ENCODE results near the gene PCDH15.

The PCDH15 gene

GRCh38 chr10:53846809-53847208 is 954.2 kb downstream of the PCDH15 start:
- DNase-seq (ENCODE audit: low spot score), result no peak

DNA sequence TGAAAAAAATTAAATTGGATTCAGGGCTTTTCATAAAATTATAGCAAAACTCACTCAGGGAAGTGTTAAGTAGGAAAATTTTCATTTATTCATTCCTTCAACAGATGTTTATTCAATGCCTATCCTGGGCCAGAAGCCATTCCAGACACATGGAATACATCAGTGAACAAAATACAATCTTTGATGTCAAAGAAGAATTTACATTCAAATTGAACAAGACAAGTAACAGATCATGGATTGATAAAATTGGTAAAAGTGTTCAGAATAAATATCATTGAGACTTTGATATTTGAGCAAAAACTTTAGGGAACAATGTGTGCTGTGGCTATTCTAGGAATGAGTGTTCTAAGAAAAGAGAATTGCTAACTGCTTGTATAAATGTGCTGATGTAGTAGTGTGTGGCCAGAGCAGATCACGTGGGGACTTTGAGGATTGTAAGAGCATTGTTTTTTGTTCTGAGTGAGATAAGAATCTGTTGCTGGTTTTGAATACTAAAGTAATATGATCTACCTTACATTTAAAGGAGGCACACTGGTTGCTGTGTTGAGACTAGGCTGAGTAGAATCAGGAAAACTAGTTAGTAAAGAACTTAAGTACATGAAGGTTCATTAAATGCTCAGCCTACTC is 957.2 kb downstream of the PCDH15 start:
- DNase-seq (ENCODE audit: low spot score), result peak; percentile 75

- DNase-seq (ENCODE audit: low spot score), result no peak
These were observed 959.4 kb downstream of the PCDH15 start for GRCh38 chr10:53841483-53842145.

- DNase-seq (ENCODE audit: low spot score), result no peak
These were observed 960.4 kb downstream of the PCDH15 start for GRCh38 chr10:53840653-53841052.

DNA sequence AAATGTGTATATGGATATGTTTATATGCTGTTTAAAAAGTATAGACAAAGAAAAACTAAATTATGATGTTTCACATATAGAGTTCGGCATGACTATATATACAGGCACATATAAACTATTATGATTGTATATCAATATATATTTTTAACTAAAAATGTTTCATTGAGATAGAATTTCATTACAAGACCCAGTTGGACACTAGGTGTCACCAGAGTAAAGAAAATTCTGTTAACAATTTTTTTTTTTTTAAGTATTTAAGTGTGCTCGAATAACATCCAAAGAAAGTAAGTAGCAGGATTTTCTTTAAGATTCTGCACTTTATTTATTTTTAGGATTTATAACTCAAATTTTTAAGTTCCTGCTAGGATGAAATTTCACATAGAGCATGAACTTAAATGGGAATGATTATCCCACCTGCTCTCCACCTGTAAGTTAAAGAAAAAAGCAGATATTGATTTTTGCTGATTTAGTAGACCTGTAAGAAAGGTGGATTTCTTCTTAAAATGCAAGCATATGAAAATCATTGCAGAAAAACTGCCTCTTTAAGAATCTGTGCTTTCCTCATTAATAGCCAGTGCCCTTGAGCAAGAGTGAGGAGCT is 961.5 kb downstream of the PCDH15 start:
- DNase-seq (ENCODE audit: low spot score), result peak; percentile 57

DNA sequence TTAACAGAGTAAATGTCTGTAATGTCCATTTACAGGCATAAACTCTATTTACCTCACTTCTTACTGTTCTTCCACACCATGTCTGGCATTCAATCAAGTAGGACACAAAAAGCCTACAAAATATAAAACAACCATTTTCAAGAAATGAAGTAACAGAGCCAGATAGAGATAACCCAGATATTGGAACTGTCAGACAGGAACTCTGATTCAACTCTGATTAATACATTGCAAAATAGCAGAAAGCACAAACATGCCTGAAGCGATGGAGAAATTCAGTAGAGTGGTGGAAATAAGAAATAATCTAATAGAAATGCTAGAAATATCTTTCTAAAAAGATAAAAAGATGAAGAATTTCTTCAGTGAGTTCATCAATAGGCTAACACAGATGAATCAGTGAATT is 964.4 kb downstream of the PCDH15 start:
- DNase-seq (ENCODE audit: low spot score), result no peak

DNA sequence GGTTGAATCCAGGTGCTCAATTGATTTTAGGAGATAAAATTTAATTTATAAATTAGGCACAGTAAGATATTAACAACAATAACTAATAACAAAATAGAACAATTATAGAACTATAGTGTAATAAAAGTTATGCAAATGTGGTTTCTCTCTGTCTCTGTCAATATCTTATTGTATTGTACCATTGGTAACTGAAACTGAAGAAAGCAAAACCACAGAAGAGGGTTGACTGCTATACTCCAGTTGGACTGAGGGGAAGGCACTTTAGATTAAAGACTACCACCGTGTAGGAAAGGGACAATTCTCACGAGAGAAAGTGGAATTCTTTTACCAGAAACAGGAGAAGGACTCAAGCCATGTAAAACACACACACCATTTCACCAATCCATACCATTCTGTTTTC is 967.1 kb downstream of the PCDH15 start:
- no peak for DNase-seq (ENCODE audit: low spot score)

GRCh38 chr10:53827261-53827660 is 973.8 kb downstream of the PCDH15 start:
- no peak for DNase-seq (ENCODE audit: low spot score)

GRCh38 chr10:53808677-53809372 is 992.2 kb downstream of the PCDH15 start:
- no peak for DNase-seq (ENCODE audit: low spot score)

DNA sequence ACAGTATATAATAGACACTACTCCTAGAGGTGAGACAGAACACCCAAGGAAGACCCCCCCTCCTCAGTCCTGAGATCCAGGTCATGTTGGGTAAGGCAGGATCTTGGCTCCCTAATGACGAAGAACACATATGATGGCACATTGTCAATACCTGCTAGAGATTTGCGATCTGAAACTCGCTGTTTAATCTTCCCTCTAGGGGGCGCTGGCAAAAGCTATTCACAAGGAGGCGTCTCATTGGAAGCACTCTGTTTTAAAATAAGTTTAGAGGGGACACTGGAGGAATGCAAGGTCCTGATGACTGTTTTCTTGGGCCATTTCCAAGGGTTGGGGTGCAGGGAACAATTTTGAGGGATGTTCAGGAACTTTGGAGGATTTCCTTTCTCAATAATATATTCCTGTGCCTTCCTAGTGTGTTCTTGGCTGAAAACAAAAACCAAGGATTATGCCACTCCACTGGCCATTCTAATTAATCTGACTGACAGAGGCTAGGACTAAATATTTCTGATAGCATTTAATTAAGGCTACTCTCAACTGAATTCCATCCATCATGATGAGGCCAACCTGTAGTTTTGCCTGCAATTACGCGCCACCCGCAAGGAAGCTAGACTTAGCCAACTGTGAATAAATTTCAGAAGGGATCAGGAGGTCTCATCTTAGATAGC is 1014.7 kb downstream of the PCDH15 start:
- no peak for DNase-seq (ENCODE audit: low spot score)

DNA sequence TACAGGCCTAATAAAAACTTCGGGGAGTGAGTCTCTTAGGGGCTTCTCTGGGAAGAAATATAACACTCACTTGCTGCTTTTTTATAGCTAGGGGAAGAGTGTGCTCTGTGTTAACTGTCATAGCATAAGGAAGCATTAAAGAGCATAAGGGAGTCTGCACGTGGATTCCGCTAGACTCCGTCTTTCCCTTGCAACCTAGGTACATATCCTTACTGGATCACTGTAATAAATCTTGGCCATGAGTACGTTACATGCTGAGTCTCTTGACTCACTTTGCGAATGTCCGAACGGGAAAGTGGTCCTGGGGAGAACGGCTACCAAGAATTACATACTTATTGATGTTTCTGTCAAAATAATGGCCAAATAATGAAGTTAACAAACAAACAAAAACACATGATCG is 1029.3 kb downstream of the PCDH15 start:
- DNase-seq (ENCODE audit: low spot score), result no peak

GRCh38 chr10:53770903-53771302 is 1030.1 kb downstream of the PCDH15 start:
- no peak for DNase-seq (ENCODE audit: low spot score)

DNA sequence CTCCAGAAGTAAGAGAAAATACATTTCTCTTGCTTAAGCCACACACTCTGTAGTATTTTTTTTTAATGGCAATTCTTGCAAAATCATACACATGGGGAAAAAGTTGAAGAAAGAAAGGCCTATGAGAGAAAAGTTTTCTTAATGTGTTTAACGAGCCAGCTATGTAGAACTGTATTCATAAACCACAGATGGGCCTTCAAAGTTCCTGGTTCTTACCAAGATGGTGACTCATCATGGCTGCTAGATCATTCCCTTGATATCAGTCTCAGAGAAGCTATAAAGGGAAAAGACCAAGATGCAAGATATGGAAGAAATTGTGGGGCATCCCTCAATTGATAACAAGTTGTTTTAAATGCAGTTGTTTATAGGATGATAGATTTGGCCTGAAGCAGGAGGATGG is 1035.7 kb downstream of the PCDH15 start:
- DNase-seq (ENCODE audit: low spot score), result no peak

GRCh38 chr10:53754596-53755250 is 1046.3 kb downstream of the PCDH15 start:
- no peak for DNase-seq (ENCODE audit: low spot score)

Measured in pons (tissue), 1 donor.